ENCODE results near the gene SEC61B.
A peak's percentile ranks its signal among the peaks of the same experiment; 100 is the strongest.

DNA sequence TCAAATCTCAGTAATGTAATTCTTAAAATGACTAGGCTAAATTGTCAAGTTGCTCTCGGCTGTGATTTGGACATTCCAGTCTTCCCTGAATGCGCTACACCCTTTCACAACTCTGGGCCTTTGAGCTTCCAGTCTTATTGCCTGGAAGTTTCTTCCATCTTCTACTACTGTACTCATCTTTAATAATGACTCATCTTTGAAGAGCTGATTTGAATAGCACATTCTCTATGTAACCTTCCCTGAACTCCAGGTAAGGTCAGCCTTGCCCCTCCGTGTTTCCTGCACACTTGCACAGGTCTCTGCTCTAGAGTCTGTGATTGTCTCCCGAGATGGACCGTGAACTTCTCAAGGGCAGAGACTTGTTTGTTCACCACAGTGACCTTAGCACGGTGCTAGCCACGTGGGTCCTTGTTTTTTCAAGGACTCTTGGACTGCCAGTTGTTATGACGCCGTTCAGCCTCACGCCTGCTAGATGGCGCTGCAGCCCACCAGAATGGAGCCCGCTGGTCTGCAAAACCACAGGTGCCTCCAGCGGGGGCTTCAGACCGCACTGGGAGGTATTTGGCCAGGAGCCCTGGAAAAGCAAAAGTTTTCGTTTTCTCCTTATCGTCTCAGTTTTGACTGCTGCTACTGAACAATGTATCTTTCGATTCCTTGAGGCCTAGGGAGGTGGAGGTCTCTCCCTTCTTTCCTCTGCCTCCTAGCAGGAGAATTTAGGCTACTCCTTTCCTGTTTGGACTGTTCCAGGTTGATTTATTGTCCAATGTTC lies 44.4 kb downstream of the SEC61B start:
- TF ChIP-seq, protein P1, sequence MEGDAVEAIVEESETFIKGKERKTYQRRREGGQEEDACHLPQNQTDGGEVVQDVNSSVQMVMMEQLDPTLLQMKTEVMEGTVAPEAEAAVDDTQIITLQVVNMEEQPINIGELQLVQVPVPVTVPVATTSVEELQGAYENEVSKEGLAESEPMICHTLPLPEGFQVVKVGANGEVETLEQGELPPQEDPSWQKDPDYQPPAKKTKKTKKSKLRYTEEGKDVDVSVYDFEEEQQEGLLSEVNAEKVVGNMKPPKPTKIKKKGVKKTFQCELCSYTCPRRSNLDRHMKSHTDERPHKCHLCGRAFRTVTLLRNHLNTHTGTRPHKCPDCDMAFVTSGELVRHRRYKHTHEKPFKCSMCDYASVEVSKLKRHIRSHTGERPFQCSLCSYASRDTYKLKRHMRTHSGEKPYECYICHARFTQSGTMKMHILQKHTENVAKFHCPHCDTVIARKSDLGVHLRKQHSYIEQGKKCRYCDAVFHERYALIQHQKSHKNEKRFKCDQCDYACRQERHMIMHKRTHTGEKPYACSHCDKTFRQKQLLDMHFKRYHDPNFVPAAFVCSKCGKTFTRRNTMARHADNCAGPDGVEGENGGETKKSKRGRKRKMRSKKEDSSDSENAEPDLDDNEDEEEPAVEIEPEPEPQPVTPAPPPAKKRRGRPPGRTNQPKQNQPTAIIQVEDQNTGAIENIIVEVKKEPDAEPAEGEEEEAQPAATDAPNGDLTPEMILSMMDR (IDR thresholded peaks at IDR 0.05 in 2 of 3, conservative IDR thresholded peaks at IDR 0.05 in 1 of 3; ENCODE audit: borderline replicate concordance in 1 of 3, insufficient read depth in 1 of 3, low read depth in 2 of 3, low read length in 2 of 3): peak; percentile 76 to 97 (median 89)
- TF ChIP-seq TCF7L2 (IDR thresholded peaks at IDR 0.05; ENCODE audit: borderline replicate concordance, extremely low read depth, insufficient read depth, insufficient read length) (no peak), SP1 (IDR thresholded peaks at IDR 0.05; ENCODE audit: low read depth) (no peak), POLR2A (IDR thresholded peaks at IDR 0.05; ENCODE audit: borderline replicate concordance, extremely low read depth, insufficient read depth, insufficient read length) (no peak), EZH2 (IDR thresholded peaks at IDR 0.05) (no peak), SIN3A (IDR thresholded peaks at IDR 0.05; ENCODE audit: low read depth) (no peak), POLR2AphosphoS5 (IDR thresholded peaks at IDR 0.05; ENCODE audit: low read depth, low read length) (no peak)
- TF ChIP-seq, protein P2, sequence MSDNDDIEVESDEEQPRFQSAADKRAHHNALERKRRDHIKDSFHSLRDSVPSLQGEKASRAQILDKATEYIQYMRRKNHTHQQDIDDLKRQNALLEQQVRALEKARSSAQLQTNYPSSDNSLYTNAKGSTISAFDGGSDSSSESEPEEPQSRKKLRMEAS (IDR thresholded peaks at IDR 0.05): peak; percentile 85
